ENCODE results near the gene PIERCE2. TPM values are rescaled to one million over a fixed set of nuclear protein-coding genes. Genes with fewer than 3 reads are reported as not detected.
"Not testable (repeated sequence)": the region's sequence is repeated elsewhere in the genome, so short reads cannot be mapped to it uniquely, and the experiment has no call there.

Gene PIERCE2
- polyA plus RNA-seq, 2 of the 4 experiments (the other 2 are of a cell fraction), result 4.3 to 13.4 TPM

DNA sequence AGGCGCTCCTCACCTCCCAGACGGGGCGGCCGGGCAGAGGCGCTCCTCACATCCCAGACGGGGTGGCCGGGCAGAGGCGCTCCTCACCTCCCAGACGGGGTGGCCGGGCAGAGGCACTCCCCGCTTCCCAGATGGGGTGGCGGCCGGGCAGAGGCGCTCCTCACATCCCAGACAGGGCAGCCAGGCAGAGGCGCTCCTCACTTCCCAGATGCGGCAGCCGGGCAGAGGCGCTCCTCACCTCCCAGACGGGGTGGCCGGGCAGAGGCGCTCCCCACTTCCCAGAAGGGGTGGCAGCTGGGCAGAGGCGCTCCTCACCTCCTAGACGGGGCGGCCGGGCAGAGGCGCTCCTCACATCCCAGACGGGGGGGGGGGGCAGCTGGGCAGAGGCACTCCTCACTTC is 37.6 kb downstream of the PIERCE2 start:
- POLR2A ChIA-PET; CTCF ChIA-PET; H3K27ac ChIP-seq; H3K4me1 ChIP-seq; H3K9me3 ChIP-seq; ATAC-seq; DNase-seq (ENCODE audit: low read depth in 1 of 2, low spot score in 1 of 2); FAIRE-seq; H3K4me3 ChIP-seq; H3K4me2 ChIP-seq: not testable (repeated sequence)
- WGBS (ENCODE audit: missing lambda C conversion rate), result 91% methylated on average over 9 of the region's 27 CpGs

DNA sequence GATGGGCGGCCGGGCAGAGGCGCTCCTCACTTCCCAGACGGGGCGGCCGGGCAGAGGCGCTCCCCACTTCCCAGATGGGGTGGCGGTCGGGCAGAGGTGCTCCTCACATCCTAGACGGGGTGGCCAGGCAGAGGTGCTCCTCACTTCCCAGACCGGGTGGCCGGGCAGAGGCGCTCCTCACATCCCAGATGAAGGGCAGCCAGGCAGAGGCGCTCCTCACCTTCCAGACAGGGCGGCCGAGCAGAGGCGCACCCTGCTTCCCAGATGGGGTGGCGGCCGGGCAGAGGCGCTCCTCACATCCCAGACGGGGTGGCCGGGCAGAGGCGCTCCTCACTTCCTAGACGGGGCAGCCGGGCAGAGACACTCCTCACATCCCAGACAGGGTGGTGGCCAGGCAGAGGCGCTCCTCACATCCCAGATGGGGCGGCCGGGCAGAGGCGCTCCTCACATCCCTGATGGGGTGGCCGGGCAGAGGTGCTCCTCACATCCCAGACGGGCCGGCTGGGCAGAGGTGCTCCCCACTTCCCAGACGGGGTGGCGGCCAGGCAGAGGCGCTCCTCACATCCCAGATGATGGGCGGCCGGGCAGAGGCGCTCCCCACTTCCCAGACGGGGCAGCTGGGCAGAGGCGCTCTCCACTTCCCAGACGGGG is 38.2 kb downstream of the PIERCE2 start:
- ATAC-seq; DNase-seq (ENCODE audit: low read depth in 1 of 2, low spot score in 1 of 2); H3K4me1 ChIP-seq; H3K27ac ChIP-seq; FAIRE-seq; H3K4me3 ChIP-seq; POLR2A ChIA-PET; CTCF ChIA-PET; H3K9me3 ChIP-seq; H3K4me2 ChIP-seq: not testable (repeated sequence)
- 95% methylated on average over 12 of the region's 41 CpGs for WGBS (ENCODE audit: missing lambda C conversion rate)

DNA sequence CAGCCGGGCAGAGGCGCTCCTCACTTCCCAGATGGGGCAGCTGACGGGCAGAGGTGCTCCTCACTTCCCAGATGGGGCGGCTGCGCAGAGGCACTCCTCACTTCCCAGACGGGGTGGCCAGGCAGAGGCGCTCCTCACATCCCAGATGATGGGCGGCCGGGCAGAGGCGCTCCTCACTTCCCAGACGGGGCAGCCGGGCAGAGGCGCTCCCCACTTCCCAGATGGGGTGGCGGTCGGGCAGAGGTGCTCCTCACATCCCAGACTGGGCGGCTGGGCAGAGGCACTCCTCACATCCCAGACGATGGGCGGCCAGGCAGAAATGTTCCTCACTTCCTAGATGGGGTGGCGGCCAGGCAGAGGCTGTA is 38.7 kb downstream of the PIERCE2 start:
- ATAC-seq; H3K9me3 ChIP-seq; POLR2A ChIA-PET; FAIRE-seq; H3K4me2 ChIP-seq; H3K27ac ChIP-seq; CTCF ChIA-PET; DNase-seq (ENCODE audit: low read depth in 1 of 2, low spot score in 1 of 2); H3K4me1 ChIP-seq; H3K4me3 ChIP-seq: not testable (repeated sequence)
- WGBS (ENCODE audit: missing lambda C conversion rate), result 94% methylated on average over 17 of the region's 19 CpGs

DNA sequence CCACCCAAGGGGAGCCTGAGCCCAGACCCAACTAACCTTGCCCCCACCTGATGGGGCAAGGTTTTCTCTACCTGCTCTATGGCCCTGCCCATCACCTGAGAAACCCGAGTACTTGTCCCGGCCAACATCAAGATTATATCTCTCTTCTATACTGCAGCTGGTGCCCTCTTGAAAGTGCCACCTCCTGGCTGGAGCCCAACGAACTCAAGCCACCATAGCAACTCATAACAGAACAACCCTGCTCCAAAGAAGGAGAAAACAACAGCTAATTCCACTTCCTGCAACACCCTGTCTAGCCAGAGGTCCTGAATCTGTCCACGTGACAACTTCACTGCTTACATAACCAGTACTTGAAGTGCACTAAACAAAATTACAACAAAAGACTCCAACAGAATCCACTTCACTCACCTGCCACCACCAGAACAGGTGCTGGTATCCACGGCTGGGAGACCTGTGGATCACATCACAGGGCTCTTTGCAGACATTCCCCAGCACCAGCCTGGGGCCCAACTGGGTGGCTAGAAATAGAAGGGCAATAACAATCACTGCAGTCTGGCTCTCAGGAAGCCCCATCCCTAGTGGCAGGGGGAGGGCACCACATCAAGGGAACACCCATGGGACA is 49.2 kb downstream of the PIERCE2 start:
- 64% methylated on average over 5 of the region's 5 CpGs for WGBS (ENCODE audit: missing lambda C conversion rate)
- no peak overlapping the region for H3K27ac ChIP-seq
- no peak overlapping the region for H3K4me2 ChIP-seq
- H3K9me3 ChIP-seq, result 0 out of 3 replicates have a peak, but pooled peaks cover 5% of the 10 kb centered on the region
- H3K4me1 ChIP-seq, result no peaks in the 10 kb centered on the region
- no peak for DNase-seq (ENCODE audit: low read depth in 1 of 2, low spot score in 1 of 2)
- no peak overlapping the region for H3K4me3 ChIP-seq
- POLR2A ChIA-PET, result no interaction called here
- CTCF ChIA-PET, result interaction anchor here (0.7 to 1.6 kb wide), 5 partner anchors 12 to 461 kb away, joined by 3 to 8 read pairs (median 3); no protein-coding TSS in a partner anchor
- no peak for FAIRE-seq
- TF ChIP-seq HOXB13 (CRISPR knock-in tag; IDR thresholded peaks at IDR 0.05; ENCODE audit: low read depth), result no peak
- no peak for TF ChIP-seq MAFK (IDR thresholded peaks at IDR 0.05; ENCODE audit: partially characterized antibody)
- no peak for TF ChIP-seq PHF8 (IDR thresholded peaks at IDR 0.05; ENCODE audit: borderline replicate concordance, low read depth)
- TF ChIP-seq, protein P1, sequence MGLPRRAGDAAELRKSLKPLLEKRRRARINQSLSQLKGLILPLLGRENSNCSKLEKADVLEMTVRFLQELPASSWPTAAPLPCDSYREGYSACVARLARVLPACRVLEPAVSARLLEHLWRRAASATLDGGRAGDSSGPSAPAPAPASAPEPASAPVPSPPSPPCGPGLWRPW (IDR thresholded peaks at IDR 0.05), result no peak
- TF ChIP-seq RNF2 (IDR thresholded peaks at IDR 0.05; ENCODE audit: borderline replicate concordance, low read depth), result no peak
- TF ChIP-seq, protein P2, sequence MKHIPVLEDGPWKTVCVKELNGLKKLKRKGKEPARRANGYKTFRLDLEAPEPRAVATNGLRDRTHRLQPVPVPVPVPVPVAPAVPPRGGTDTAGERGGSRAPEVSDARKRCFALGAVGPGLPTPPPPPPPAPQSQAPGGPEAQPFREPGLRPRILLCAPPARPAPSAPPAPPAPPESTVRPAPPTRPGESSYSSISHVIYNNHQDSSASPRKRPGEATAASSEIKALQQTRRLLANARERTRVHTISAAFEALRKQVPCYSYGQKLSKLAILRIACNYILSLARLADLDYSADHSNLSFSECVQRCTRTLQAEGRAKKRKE (CRISPR knock-in tag; IDR thresholded peaks at IDR 0.05; ENCODE audit: low read depth), result no peak
- TF ChIP-seq ZNF302 (CRISPR knock-in tag; IDR thresholded peaks at IDR 0.05), result no peak
- TF ChIP-seq, protein P3, sequence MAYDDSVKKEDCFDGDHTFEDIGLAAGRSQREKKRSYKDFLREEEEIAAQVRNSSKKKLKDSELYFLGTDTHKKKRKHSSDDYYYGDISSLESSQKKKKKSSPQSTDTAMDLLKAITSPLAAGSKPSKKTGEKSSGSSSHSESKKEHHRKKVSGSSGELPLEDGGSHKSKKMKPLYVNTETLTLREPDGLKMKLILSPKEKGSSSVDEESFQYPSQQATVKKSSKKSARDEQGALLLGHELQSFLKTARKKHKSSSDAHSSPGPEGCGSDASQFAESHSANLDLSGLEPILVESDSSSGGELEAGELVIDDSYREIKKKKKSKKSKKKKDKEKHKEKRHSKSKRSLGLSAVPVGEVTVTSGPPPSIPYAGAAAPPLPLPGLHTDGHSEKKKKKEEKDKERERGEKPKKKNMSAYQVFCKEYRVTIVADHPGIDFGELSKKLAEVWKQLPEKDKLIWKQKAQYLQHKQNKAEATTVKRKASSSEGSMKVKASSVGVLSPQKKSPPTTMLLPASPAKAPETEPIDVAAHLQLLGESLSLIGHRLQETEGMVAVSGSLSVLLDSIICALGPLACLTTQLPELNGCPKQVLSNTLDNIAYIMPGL (CRISPR knock-in tag; IDR thresholded peaks at IDR 0.05; ENCODE audit: borderline replicate concordance), result no peak
- TF ChIP-seq ZFP36 (IDR thresholded peaks at IDR 0.05; ENCODE audit: borderline replicate concordance, partially characterized antibody), result no peak
- no peak for TF ChIP-seq RCOR1 (IDR thresholded peaks at IDR 0.05; ENCODE audit: low read depth, low read length)
- no peak for ATAC-seq

DNA sequence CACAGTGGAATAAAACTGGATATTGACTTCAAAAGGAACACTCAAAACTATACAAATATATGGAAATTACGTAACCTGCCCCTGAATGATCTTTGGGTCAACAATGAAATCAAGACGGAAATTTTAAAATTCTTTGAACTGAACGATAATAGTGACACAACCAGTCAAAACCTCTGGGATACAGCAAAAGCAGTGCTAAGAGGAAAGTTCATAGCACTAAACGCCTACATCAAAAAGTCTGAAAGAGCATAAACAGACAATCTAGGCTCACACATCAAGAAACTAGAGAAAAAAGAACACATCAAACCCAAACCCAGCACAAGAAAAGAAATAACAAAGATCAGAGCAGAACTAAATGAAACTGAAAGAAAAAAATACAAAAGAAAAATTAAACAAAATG is 53.2 kb downstream of the PIERCE2 start:
- TF ChIP-seq HOXB5 (CRISPR knock-in tag; IDR thresholded peaks at IDR 0.05) (no peak), ZNF302 (CRISPR knock-in tag; IDR thresholded peaks at IDR 0.05) (no peak), GATA3 (IDR thresholded peaks at IDR 0.05; ENCODE audit: borderline replicate concordance) (no peak), CBX8 (IDR thresholded peaks at IDR 0.05) (no peak), SREBF2 (IDR thresholded peaks at IDR 0.05) (no peak), CHD4 (IDR thresholded peaks at IDR 0.05; ENCODE audit: borderline replicate concordance) (no peak), MAZ (IDR thresholded peaks at IDR 0.05; ENCODE audit: borderline replicate concordance, low read depth, low read length) (no peak), HEYL (CRISPR knock-in tag; IDR thresholded peaks at IDR 0.05) (no peak), NFE2L2 (conservative IDR thresholded peaks at IDR 0.05; ENCODE audit: low read length) (no peak), RARB (CRISPR knock-in tag; IDR thresholded peaks at IDR 0.05) (no peak), EHF (CRISPR knock-in tag; IDR thresholded peaks at IDR 0.05) (no peak), CEBPB (IDR thresholded peaks at IDR 0.05) (no peak), HDAC2 (IDR thresholded peaks at IDR 0.05) (no peak)
- TF ChIP-seq, protein P4, sequence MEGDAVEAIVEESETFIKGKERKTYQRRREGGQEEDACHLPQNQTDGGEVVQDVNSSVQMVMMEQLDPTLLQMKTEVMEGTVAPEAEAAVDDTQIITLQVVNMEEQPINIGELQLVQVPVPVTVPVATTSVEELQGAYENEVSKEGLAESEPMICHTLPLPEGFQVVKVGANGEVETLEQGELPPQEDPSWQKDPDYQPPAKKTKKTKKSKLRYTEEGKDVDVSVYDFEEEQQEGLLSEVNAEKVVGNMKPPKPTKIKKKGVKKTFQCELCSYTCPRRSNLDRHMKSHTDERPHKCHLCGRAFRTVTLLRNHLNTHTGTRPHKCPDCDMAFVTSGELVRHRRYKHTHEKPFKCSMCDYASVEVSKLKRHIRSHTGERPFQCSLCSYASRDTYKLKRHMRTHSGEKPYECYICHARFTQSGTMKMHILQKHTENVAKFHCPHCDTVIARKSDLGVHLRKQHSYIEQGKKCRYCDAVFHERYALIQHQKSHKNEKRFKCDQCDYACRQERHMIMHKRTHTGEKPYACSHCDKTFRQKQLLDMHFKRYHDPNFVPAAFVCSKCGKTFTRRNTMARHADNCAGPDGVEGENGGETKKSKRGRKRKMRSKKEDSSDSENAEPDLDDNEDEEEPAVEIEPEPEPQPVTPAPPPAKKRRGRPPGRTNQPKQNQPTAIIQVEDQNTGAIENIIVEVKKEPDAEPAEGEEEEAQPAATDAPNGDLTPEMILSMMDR (IDR thresholded peaks at IDR 0.05), result no peak
- Histone ChIP-seq H3K27ac (no peak overlapping the region), H3K4me1 (no peaks in the 10 kb centered on the region), H3K9me3 (0 out of 3 replicates have a peak, but pooled peaks cover 5% of the 10 kb centered on the region), H3K4me2 (no peak overlapping the region), H3K4me3 (no peak overlapping the region)
- POLR2A ChIA-PET, result no interaction called here
- CTCF ChIA-PET, result no interaction called here
- FAIRE-seq (no peak), ATAC-seq (no peak), DNase-seq (ENCODE audit: low read depth in 1 of 2, low spot score in 1 of 2) (no peak)
- WGBS (ENCODE audit: missing lambda C conversion rate), result 75% methylated on average over 4 of the region's 4 CpGs

Measured in A549 (cell line).